KOPT-K1 (cell line): ENCODE results near the gene RBBP8NL.

ENCODE experiments used
- H3K27ac ChIP-seq: fragments of 200-600 bp; sonication (generic); 2 replicates; pipeline ENCODE4 v1.5.1; 2016; ENCODE audit warnings: antibody characterized with exemption, mild to moderate bottlenecking, low read depth, low read length; ENCODE audit not compliant: poor library complexity, severe bottlenecking
- H3K36me3 ChIP-seq: fragments of 200-600 bp; sonication (generic); 2 replicates; pipeline ENCODE4 v1.5.1; 2017; ENCODE audit warnings: antibody characterized with exemption, mild to moderate bottlenecking, low read length, moderate library complexity; ENCODE audit not compliant: insufficient read depth
- H3K9me3 ChIP-seq: fragments of 200-600 bp; sonication (generic); 2 replicates; pipeline ENCODE4 v1.5.1; 2017; ENCODE audit warnings: antibody characterized with exemption, low read length, mild to moderate bottlenecking; ENCODE audit not compliant: insufficient read depth, poor library complexity, severe bottlenecking

The RBBP8NL gene

GRCh38 chr20:62403331-62403730 lies 24.0 kb downstream of the RBBP8NL start:
- no peaks in the 10 kb centered on the region for H3K9me3 ChIP-seq

GRCh38 chr20:62402456-62403150 lies 24.7 kb downstream of the RBBP8NL start:
- Histone ChIP-seq H3K9me3 (no peaks in the 10 kb centered on the region), H3K36me3 (peaks cover 5% of the 10 kb centered on the region; the same call in 1 of the 2 replicates), H3K27ac (no peak overlapping the region)

More at GRCh38 chr20:62403331-62403730, 24.0 kb downstream of the RBBP8NL start:
- no peak overlapping the region for H3K27ac ChIP-seq
- H3K36me3 ChIP-seq, result no peaks in the 10 kb centered on the region; the same call in 1 of the 2 replicates

GRCh38 chr20:62401331-62401779 lies 26.0 kb downstream of the RBBP8NL start:
- Histone ChIP-seq H3K9me3 (no peaks in the 10 kb centered on the region), H3K27ac (no peak overlapping the region), H3K36me3 (peaks cover 5% of the 10 kb centered on the region; the same call in 1 of the 2 replicates)

- Histone ChIP-seq H3K36me3 (peaks cover 5% of the 10 kb centered on the region; the same call in 1 of the 2 replicates), H3K27ac (no peak overlapping the region), H3K9me3 (no peaks in the 10 kb centered on the region)
Measured at GRCh38 chr20:62400541-62400940, 26.8 kb downstream of the RBBP8NL start.

- Histone ChIP-seq H3K9me3 (no peaks in the 10 kb centered on the region), H3K27ac (no peak overlapping the region), H3K36me3 (peaks cover 5% of the 10 kb centered on the region; the same call in 1 of the 2 replicates)
Measured at GRCh38 chr20:62400021-62400420, 27.3 kb downstream of the RBBP8NL start.

- no peaks in the 10 kb centered on the region for H3K9me3 ChIP-seq
- H3K36me3 ChIP-seq, result peaks cover 11% of the 10 kb centered on the region; the same call in 1 of the 2 replicates
- H3K27ac ChIP-seq, result no peak overlapping the region
Measured at GRCh38 chr20:62398120-62398821, 29.1 kb downstream of the RBBP8NL start.

GRCh38 chr20:62396367-62397239 lies 30.7 kb downstream of the RBBP8NL start:
- H3K36me3 ChIP-seq, result peaks cover 17% of the 10 kb centered on the region; the same call in 1 of the 2 replicates
- no peaks in the 10 kb centered on the region for H3K9me3 ChIP-seq
- no peak overlapping the region for H3K27ac ChIP-seq

GRCh38 chr20:62395311-62396242 lies 31.8 kb downstream of the RBBP8NL start:
- Histone ChIP-seq H3K9me3 (no peaks in the 10 kb centered on the region), H3K27ac (no peak overlapping the region), H3K36me3 (peaks cover 26% of the 10 kb centered on the region)

GRCh38 chr20:62394248-62395245 lies 32.8 kb downstream of the RBBP8NL start:
- Histone ChIP-seq H3K9me3 (no peaks in the 10 kb centered on the region), H3K36me3 (peaks cover 37% of the 10 kb centered on the region), H3K27ac (no peak overlapping the region)

GRCh38 chr20:62393830-62394229 lies 33.5 kb downstream of the RBBP8NL start:
- H3K27ac ChIP-seq, result no peak overlapping the region
- peaks cover 44% of the 10 kb centered on the region for H3K36me3 ChIP-seq
- no peaks in the 10 kb centered on the region for H3K9me3 ChIP-seq

- Histone ChIP-seq H3K27ac (no peak overlapping the region), H3K36me3 (peaks cover 49% of the 10 kb centered on the region), H3K9me3 (no peaks in the 10 kb centered on the region)
Measured at GRCh38 chr20:62393335-62393665, 34.0 kb downstream of the RBBP8NL start.

GRCh38 chr20:62392621-62393334 lies 34.6 kb downstream of the RBBP8NL start:
- H3K36me3 ChIP-seq, result peaks cover 51% of the 10 kb centered on the region
- no peak overlapping the region for H3K27ac ChIP-seq
- H3K9me3 ChIP-seq, result no peaks in the 10 kb centered on the region

- peaks cover 54% of the 10 kb centered on the region for H3K36me3 ChIP-seq
- no peaks in the 10 kb centered on the region for H3K9me3 ChIP-seq
- no peak overlapping the region for H3K27ac ChIP-seq
Measured at GRCh38 chr20:62392077-62392418, 35.3 kb downstream of the RBBP8NL start.
